IMR-90 (cell line): ENCODE results near the gene PTPN23. TPM values are rescaled to one million over a fixed set of nuclear protein-coding genes. Genes with fewer than 3 reads are reported as not detected.

Experiments
- ATAC-seq: fragments of 200-7000 bp; cut with Tn5 transposase; 2 replicates; pipeline ENCODE4 v1.9.1; 2020; ENCODE audit warnings: low read depth, mild to moderate bottlenecking, moderate library complexity
- BruUV-seq: library from RNA; stranded (reverse); fragments of 400-500 nt; replicated peaks from 2 replicates; lab custom pipeline; 2021; lab: Mats Ljungman, UMichigan
- CTCF ChIA-PET: fragments of 300-600 bp; formaldehyde crosslinking; extraction: SDS; loops from one replicate; lab custom pipeline; 2021; ENCODE audit warnings: antibody characterized with exemption; lab: Yijun Ruan, JAX
- POLR2A ChIA-PET: fragments of 300-600 bp; sonication (Branson Sonifier 250); formaldehyde crosslinking; loops from one replicate; lab custom pipeline; 2022; ENCODE audit warnings: antibody characterized with exemption; ENCODE audit not compliant: unreplicated experiment; lab: Charles Lee
- DNase-seq: peaks from one replicate; pipeline ENCODE4 v3.0.0; 2013
- H2AFZ ChIP-seq: replicated peaks from 2 replicates; pipeline ENCODE3; 2013; ENCODE audit warnings: low read length, mild to moderate bottlenecking; ENCODE audit not compliant: poor library complexity
- H2AK5ac ChIP-seq: 2 replicates; pipeline ENCODE4 v1.6.1; 2013; ENCODE audit warnings: low read depth, low read length, inconsistent platforms
- H2AK9ac ChIP-seq: replicated peaks from 2 replicates; pipeline ENCODE3; 2013; ENCODE audit warnings: mild to moderate bottlenecking, low read depth, low read length, moderate library complexity; ENCODE audit not compliant: poor library complexity
- H2BK120ac ChIP-seq: 2 replicates; pipeline ENCODE4 v1.6.1; 2013; ENCODE audit warnings: low read depth, low read length, inconsistent platforms
- H2BK15ac ChIP-seq: 3 replicates; pipeline ENCODE4 v1.6.1; 2013; ENCODE audit warnings: low read depth, low read length, inconsistent platforms
- H2BK20ac ChIP-seq: 2 replicates; pipeline ENCODE4 v1.6.1; 2013; ENCODE audit warnings: low read depth, mild to moderate bottlenecking, inconsistent platforms, low read length, moderate library complexity
- H2BK5ac ChIP-seq: 2 replicates; pipeline ENCODE4 v1.6.1; 2013; ENCODE audit warnings: mild to moderate bottlenecking, low read depth, low read length, inconsistent platforms; ENCODE audit not compliant: poor library complexity, severe bottlenecking
- H3K14ac ChIP-seq: replicated peaks from 2 replicates; pipeline ENCODE4 v1.6.1; 2013; ENCODE audit warnings: low read depth, low read length, inconsistent platforms
- H3K18ac ChIP-seq: 2 replicates; pipeline ENCODE4 v1.6.1; 2013; ENCODE audit warnings: low read depth, low read length, control low read depth
- H3K23ac ChIP-seq: 2 replicates; pipeline ENCODE4 v1.6.1; 2013; ENCODE audit warnings: low read depth, low read length, inconsistent platforms
- H3K27ac ChIP-seq: 2 replicates; pipeline ENCODE4 v1.5.1; 2013; ENCODE audit warnings: mild to moderate bottlenecking, control low read depth, low read length; ENCODE audit not compliant: insufficient read depth
- H3K27me3 ChIP-seq: 2 replicates; pipeline ENCODE4 v1.6.1; 2013; ENCODE audit warnings: low read length; ENCODE audit not compliant: control insufficient read depth, insufficient read depth
- H3K36me3 ChIP-seq: 2 replicates; pipeline ENCODE4 v1.6.1; 2013; ENCODE audit warnings: low read length, mixed read lengths; ENCODE audit not compliant: control insufficient read depth, insufficient read depth
- H3K4ac ChIP-seq: 2 replicates; pipeline ENCODE4 v1.6.1; 2013; ENCODE audit warnings: low read depth, low read length, inconsistent platforms
- H3K4me1 ChIP-seq: 2 replicates; pipeline ENCODE4 v1.6.1; 2013; ENCODE audit warnings: low read length, mixed read lengths; ENCODE audit not compliant: control insufficient read depth, insufficient read depth
- H3K4me2 ChIP-seq: 2 replicates; pipeline ENCODE4 v1.6.1; 2013; ENCODE audit warnings: low read depth, mild to moderate bottlenecking, control low read depth, low read length, moderate library complexity
- H3K4me3 ChIP-seq: 2 replicates; pipeline ENCODE4 v1.5.1; 2013; ENCODE audit warnings: low read depth, mild to moderate bottlenecking, control low read depth, low read length, moderate library complexity; ENCODE audit not compliant: insufficient read depth
- H3K56ac ChIP-seq: 2 replicates; pipeline ENCODE4 v1.6.1; 2013; ENCODE audit warnings: low read length, inconsistent platforms; ENCODE audit not compliant: insufficient read depth; ENCODE audit errors: extremely low read depth
- H3K79me1 ChIP-seq, 2 experiments: 2 replicates each; pipeline ENCODE4 v1.6.1; 2013; ENCODE audit warnings: low read length in 2 of 2, inconsistent platforms in 1 of 2, low read depth in 1 of 2
- H3K9ac ChIP-seq: 2 replicates; pipeline ENCODE4 v1.6.1; 2013; ENCODE audit warnings: low read depth, low read length, control low read depth
- H3K9me1 ChIP-seq: 2 replicates; pipeline ENCODE4 v1.6.1; 2013; ENCODE audit warnings: low read length, inconsistent platforms; ENCODE audit not compliant: insufficient read depth
- H3K9me3 ChIP-seq: 2 replicates; pipeline ENCODE4 v1.6.1; 2013; ENCODE audit warnings: low read length; ENCODE audit not compliant: control insufficient read depth, insufficient read depth
- H4K20me1 ChIP-seq: 2 replicates; pipeline ENCODE4 v1.6.1; 2013; ENCODE audit warnings: low read length, inconsistent platforms; ENCODE audit not compliant: insufficient read depth
- H4K5ac ChIP-seq: 2 replicates; pipeline ENCODE4 v1.6.1; 2013; ENCODE audit warnings: mild to moderate bottlenecking, low read depth, low read length, control low read depth
- H4K8ac ChIP-seq, 2 experiments: 2 replicates each; pipeline ENCODE4 v1.6.1; 2013; ENCODE audit warnings: low read depth in 2 of 2, low read length in 2 of 2, control low read depth in 1 of 2, inconsistent platforms in 1 of 2
- H4K91ac ChIP-seq: 2 replicates; pipeline ENCODE4 v1.6.1; 2013; ENCODE audit warnings: low read depth, low read length, inconsistent platforms; ENCODE audit not compliant: insufficient read depth
- BHLHE40 ChIP-seq: fragments of 150-350 bp; IDR thresholded peaks from 2 replicates; pipeline ENCODE4 v1.6.1; 2016; ENCODE audit warnings: mild to moderate bottlenecking, low read depth, low read length
- CEBPB ChIP-seq: IDR thresholded peaks from 2 replicates; pipeline ENCODE4 v1.6.1; 2012; ENCODE audit warnings: low read depth, low read length, improper control_type of control experiment
- ELK1 ChIP-seq: fragments of 150-350 bp; IDR thresholded peaks from 2 replicates; pipeline ENCODE4 v1.6.1; 2016; ENCODE audit warnings: low read depth, mild to moderate bottlenecking, low read length, moderate library complexity, borderline replicate concordance
- MAFK ChIP-seq: IDR thresholded peaks from 2 replicates; pipeline ENCODE4 v1.6.1; 2012; ENCODE audit warnings: low read depth, low read length, improper control_type of control experiment
- MAZ ChIP-seq: IDR thresholded peaks from 2 replicates; pipeline ENCODE4 v1.6.1; 2012; ENCODE audit warnings: low read depth, mild to moderate bottlenecking, low read length, improper control_type of control experiment, moderate library complexity, borderline replicate concordance
- NFE2L2 ChIP-seq: fragments of 150-350 bp; IDR thresholded peaks from 2 replicates; pipeline ENCODE4 v1.6.1; 2016; ENCODE audit warnings: low read depth, mild to moderate bottlenecking, low read length
- RFX5 ChIP-seq: IDR thresholded peaks from 2 replicates; pipeline ENCODE4 v1.8.0; 2012; ENCODE audit warnings: low read depth, mild to moderate bottlenecking, low read length, moderate library complexity
- USF2 ChIP-seq: fragments of 150-350 bp; IDR thresholded peaks from 2 replicates; pipeline ENCODE4 v1.6.1; 2017; ENCODE audit warnings: mild to moderate bottlenecking, antibody characterized with exemption, low read length, low read depth
- WGBS, 2 experiments: methylation state at CpG; one replicate each; pipeline versions ENCODE4 v1.1.5 to v1.1.7; 2013; ENCODE audit warnings: missing lambda C conversion rate in 2 of 2; ENCODE audit not compliant: insufficient read length in 1 of 2; ENCODE audit errors: extremely low coverage in 2 of 2; 5-methylcytosine and 5-hydroxymethylcytosine counted together
- dilution Hi-C: fragments of 300-500 bp; cut with HindIII; formaldehyde crosslinking; loops from one replicate; pipeline ENCODE4 v1.14.3; 2018; ENCODE audit warnings: low sequenced_read_pairs; ENCODE audit not compliant: unreplicated experiment
- in situ Hi-C: fragments of 300-500 bp; cut with MboI; formaldehyde crosslinking; loops from 3 replicates; pipeline ENCODE4 v1.14.3; 2019; ENCODE audit warnings: low sequenced_read_pairs, inconsistent platforms, mixed read lengths
- intact Hi-C: fragments of 100-400 bp; cut with micrococcal nuclease; formaldehyde crosslinking; loops from 2 replicates; pipeline ENCODE4 v1.10.0; 2022
- polyA plus RNA-seq, 3 experiments: library from polyadenylated mRNA; depleted of rRNA; stranded (reverse); fragments of >200 nt; gene quantifications; 2 replicates each; pipeline ENCODE4 v1.2.3, GENCODE V29; 2012; ENCODE audit warnings: low replicate concordance in 1 of 3
- total RNA-seq: library from RNA; depleted of rRNA; stranded (reverse); fragments of >200 nt; gene quantifications from 2 replicates; pipeline ENCODE4 v1.2.3, GENCODE V29; 2012

Gene PTPN23
- total and polyA plus RNA-seq, 2 of the 4 experiments (the other 2 are of a cell fraction): 4.5 to 15.1 TPM

- H3K4ac ChIP-seq: no peak overlapping the region
- no peak overlapping the region for H4K91ac ChIP-seq
- intact Hi-C loops: no loop called here
- H3K18ac ChIP-seq: no peak overlapping the region
- dilution Hi-C loops: no loop called here
- no TSS peak for BruUV-seq
- no peak overlapping the region for H3K4me2 ChIP-seq
- no peak; the same call in 1 of the 2 replicates for ATAC-seq
- TF ChIP-seq NFE2L2 (no peak), BHLHE40 (no peak), ELK1 (no peak), RFX5 (no peak), MAZ (no peak), CEBPB (no peak), MAFK (no peak), USF2 (no peak)
- peaks cover 46% of the 10 kb centered on the region for H3K36me3 ChIP-seq
- no peak overlapping the region for H3K56ac ChIP-seq
- H2AK5ac ChIP-seq: no peak overlapping the region
- CTCF ChIA-PET: no interaction called here
- no peak overlapping the region for H2AK9ac ChIP-seq
- no peak for DNase-seq
- no peak overlapping the region for H2BK15ac ChIP-seq
- H2AFZ ChIP-seq: no peak overlapping the region
- H3K14ac ChIP-seq: no peak overlapping the region
- H2BK5ac ChIP-seq: no peak overlapping the region
- H4K8ac ChIP-seq: no peak overlapping the region
- H3K27me3 ChIP-seq: no peaks in the 10 kb centered on the region
- peaks cover 0 to 9% of the 10 kb centered on the region in 2 experiments; a peak in 2 of 4 replicates for H3K79me1 ChIP-seq
- no peak overlapping the region for H3K9ac ChIP-seq
- no peak overlapping the region for H2BK120ac ChIP-seq
- no CpG with 5 or more reads among the region's 2 CpGs for WGBS, 2 experiments
- no peak overlapping the region for H3K4me3 ChIP-seq
- H3K23ac ChIP-seq: no peak overlapping the region
- no peak overlapping the region for H3K27ac ChIP-seq
- POLR2A ChIA-PET: no interaction called here
- no peak overlapping the region for H4K5ac ChIP-seq
- H3K9me3 ChIP-seq: no peaks in the 10 kb centered on the region
- H3K9me1 ChIP-seq: peaks cover 14% of the 10 kb centered on the region
- no peaks in the 10 kb centered on the region for H4K20me1 ChIP-seq
- no peaks in the 10 kb centered on the region for H3K4me1 ChIP-seq
- H2BK20ac ChIP-seq: no peak overlapping the region
- in situ Hi-C loops: no loop called here
Observed at GRCh38 chr3:47340866-47341265, 40.0 kb upstream of the PTPN23 start.
